Breast epithelium (tissue), 3 donors: ENCODE data around the gene EPHA3.

Source experiments
- POLR2A ChIP-seq: fragments of 450-650 bp; IDR thresholded peaks from one replicate; pipeline ENCODE4 v1.6.1; 2016; ENCODE audit warnings: antibody characterized with exemption, mild to moderate bottlenecking, moderate library complexity
- POLR2AphosphoS5 ChIP-seq, 3 donors: sonication (generic); formaldehyde crosslinking; IDR thresholded peaks; one replicate each; pipeline ENCODE4 v1.6.1; 2017; ENCODE audit warnings: antibody characterized with exemption in 3 of 3
- TF ChIP-seq, protein P1 (sequence below), 3 donors: fragments of 450-650 bp; IDR thresholded peaks; one replicate each; pipeline ENCODE4 v1.5.1; 2016 to 2017; ENCODE audit warnings: antibody characterized with exemption in 3 of 3, mild to moderate bottlenecking in 3 of 3, moderate library complexity in 3 of 3

DNA sequence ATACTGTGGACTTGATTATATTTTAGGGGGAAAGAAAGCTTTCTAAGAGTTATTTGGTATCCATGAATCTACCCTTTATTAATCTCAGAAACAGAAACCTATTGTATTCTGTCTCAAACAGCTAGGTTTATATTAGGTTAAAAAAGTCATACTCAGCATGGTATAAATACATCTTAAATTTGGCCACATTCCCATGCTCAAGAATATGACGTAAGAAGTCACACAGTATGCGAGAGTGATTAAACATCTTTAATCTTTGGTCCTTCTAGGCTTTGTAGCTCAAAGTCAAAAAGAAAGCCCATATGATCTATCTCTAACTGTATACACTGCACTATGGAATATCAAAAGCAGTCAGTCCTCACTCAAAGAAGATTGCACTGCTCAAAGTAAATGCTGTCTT is 131.4 kb downstream of the EPHA3 start:
- TF ChIP-seq, protein P1, sequence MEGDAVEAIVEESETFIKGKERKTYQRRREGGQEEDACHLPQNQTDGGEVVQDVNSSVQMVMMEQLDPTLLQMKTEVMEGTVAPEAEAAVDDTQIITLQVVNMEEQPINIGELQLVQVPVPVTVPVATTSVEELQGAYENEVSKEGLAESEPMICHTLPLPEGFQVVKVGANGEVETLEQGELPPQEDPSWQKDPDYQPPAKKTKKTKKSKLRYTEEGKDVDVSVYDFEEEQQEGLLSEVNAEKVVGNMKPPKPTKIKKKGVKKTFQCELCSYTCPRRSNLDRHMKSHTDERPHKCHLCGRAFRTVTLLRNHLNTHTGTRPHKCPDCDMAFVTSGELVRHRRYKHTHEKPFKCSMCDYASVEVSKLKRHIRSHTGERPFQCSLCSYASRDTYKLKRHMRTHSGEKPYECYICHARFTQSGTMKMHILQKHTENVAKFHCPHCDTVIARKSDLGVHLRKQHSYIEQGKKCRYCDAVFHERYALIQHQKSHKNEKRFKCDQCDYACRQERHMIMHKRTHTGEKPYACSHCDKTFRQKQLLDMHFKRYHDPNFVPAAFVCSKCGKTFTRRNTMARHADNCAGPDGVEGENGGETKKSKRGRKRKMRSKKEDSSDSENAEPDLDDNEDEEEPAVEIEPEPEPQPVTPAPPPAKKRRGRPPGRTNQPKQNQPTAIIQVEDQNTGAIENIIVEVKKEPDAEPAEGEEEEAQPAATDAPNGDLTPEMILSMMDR (IDR thresholded peaks at IDR 0.05): no peak
- TF ChIP-seq POLR2AphosphoS5 (IDR thresholded peaks at IDR 0.05): no peak
- no peak for TF ChIP-seq POLR2A
